Muscle of arm (tissue), 12 donors: ENCODE results near the gene CLDN5. TPM values are rescaled to one million over a fixed set of nuclear protein-coding genes. Genes with fewer than 3 reads are reported as not detected.
"Not testable (repeated sequence)": the region's sequence is repeated elsewhere in the genome, so short reads cannot be mapped to it uniquely, and the experiment has no call there.

Experiments used
- DNase-seq: peaks from one replicate; pipeline ENCODE4 v3.0.0-alpha.2; 2013
- polyA plus RNA-seq, 12 donors: library from polyadenylated mRNA; unstranded; fragments of 120-200 nt; gene quantifications; one replicate each; pipeline ENCODE4 v1.2.1, GENCODE V29; 2013; ENCODE audit not compliant: insufficient read length in 12 of 12

Gene CLDN5
- polyA plus RNA-seq, 12 donors: 25.0 to 59.7 (median 39.6) TPM; not detected in 1

DNA sequence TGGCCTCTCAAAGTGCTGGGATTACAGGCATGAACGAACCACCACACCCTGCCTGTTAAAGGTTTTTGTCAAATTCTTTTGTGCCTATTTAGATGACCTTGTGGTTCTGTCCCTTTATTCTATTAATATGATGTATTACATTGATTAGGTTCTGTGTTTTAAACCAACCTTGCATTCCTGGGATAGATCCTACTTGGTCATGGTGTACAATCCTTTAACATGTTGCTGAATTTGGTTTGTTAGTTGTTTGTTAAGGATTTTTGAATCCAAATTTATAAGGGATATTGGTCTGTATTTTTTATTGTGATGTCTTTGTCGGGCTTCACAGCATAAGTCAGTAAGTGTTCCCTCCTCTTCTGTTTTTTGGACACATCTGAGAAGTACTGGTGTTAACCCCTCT, 29.0 kb upstream of the CLDN5 start:
- DNase-seq: no peak

DNA sequence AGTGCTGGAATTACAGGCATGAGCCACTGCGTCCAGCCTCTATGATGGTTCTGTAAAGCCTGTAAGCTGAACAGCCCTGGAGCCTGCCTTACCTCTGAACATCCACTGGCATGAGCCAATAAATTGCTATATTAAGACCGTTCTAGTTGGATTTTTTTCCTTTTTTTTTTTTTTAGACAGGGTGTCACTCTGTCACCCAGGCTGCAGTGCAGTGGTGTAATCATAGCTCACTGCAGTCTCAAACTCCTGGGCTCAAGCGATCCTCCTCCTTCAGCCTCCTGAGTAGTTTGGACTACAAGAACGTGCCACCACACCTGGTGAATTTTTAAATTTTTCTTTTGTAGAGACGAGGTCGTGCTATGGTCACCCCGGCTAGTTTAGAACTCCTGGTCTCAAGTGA, 26.2 kb upstream of the CLDN5 start:
- no peak for DNase-seq

DNA sequence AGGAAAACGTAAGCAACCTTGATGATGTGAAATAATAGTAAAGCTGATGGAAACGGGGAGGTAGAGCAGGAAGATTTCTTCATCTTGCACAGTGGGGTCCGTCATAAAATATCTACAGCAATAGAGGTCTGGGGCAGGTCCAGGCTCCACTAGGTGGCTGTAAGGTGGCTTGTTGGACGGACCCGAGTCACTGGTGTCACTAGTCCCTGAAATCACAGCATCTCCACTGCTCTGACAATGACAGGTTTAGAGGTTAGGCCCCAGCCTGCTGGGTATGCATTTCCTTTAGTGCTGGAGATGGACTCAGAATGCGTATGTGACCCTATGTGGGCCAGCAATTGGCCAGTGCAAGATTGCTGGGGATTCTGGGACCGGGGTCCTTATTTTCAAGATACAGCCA, 25.2 kb upstream of the CLDN5 start:
- no peak for DNase-seq

DNA sequence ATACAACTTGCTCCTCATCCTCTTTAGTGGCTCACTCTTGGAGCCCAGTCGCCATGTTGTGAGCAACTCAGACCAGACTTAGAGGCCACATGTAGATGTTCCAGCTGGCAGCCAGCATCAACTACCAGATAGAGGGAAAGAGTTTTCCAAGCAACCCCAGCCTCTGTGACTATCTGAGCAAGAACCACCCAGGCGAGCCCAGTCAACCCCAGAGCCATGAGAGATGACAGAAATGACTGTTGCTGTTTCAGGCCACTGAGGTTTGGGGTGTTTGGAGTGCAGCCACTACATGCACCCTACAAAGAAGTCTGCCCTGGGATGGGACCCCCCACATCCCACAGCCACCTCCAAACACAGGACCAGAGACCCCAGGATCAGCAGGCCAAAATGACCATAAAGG, 24.8 kb upstream of the CLDN5 start:
- DNase-seq: no peak

DNA sequence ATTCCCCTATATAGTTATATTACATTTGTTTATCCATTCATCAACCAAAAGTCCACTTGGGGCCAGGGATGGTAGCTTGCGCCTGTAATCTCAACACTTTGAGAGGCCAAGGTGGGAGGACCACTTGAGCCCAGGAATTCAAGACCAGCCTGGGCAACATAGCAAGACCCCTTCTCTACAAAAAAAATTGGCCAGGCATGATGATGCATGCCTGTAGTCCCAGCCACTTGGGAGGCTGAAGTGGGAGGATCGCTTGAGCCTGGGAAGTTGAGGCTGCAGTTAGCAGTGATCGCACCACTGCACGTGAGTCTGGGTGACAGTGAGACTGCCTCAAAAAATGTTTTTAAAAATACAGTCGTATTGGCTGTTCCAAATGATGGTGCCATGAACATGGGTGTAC, 24.2 kb upstream of the CLDN5 start:
- DNase-seq: not testable (repeated sequence)

DNA sequence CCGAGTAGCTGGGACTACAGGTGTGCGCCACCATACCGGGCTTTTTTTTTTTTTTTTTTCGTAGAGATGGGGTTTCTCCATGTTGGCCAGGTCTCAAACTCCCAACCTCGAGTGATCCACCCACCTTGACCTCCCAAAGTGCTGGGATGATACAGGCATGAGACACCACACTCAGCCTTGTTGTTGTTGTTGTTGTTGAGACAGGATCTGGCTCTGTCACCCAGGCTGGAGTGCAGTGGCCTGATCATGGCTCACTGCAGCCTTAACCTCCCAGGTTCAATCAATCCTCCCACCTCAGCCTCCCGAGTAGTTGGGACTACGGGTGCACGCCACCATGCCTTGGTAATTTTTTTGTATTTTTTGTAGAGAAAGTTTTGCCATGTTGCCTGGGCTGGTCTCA, 23.4 kb upstream of the CLDN5 start:
- DNase-seq: no peak

DNA sequence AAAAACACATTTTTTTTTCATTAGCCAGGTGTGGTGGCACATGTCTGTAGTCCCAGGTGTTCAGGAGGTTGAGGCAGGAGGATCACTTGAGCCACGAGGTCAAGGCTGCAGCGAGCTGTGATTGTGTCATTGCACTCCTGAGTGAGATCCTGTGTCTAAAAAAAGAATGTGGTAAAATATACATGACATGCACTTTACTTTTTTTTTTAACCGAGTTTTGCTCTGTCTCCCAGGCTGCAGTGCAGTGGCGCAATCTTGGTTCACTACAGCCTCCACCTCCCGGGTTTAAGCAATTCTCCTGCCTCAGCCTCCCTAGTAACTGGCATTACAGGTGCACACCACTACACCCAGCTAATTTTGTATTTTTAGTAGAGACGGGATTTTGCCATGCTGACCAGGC, 22.5 kb upstream of the CLDN5 start:
- no peak for DNase-seq

DNA sequence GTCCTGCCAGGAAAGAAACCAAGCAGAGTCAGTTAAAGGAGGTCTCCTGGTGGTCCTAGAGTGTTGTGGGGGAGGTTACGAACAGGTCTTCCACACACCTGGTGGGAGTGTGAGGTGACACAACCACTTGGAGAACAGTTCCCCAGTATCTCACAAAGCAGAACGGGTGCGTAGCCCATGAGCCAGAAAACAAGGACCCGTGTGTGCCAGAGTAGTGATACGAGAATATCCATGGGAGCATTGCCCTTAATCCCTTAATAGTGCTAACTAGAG, 21.7 kb upstream of the CLDN5 start:
- DNase-seq: no peak

DNA sequence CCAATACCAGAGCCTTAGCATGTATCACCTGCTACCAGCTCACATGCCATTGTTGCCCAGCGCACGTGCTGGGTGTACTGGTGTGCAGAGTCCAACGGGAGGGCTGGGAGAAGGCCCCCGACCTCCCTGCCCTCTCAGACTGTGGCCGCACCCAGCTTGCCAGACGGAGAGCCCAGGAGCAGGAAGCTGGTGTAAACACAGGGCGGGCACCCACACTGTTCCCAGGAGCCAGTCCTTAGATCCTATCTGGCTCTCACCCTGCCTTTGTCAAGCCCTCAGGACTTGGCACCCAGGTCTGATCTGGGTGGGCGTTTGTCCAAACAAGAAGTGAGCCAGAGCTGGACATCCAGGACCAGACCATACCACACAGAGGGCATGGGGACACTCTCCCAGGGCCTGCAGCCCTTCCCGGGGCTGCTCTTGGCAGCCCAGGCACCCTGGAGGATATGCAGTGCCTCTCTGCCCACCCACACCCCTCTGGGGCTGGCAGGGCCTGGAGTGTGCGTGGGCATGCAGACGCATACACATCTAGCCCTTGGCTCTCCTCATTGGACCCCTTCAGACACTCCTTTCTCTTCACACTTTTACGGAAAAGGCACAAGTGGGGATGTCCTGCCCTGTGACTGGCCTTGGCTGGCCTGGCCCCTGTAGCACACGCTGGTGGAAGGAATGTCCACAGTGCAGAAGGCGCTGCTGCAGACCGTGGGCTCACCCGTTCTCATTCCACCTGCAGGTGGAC, 19.9 kb upstream of the CLDN5 start:
- DNase-seq: no peak

DNA sequence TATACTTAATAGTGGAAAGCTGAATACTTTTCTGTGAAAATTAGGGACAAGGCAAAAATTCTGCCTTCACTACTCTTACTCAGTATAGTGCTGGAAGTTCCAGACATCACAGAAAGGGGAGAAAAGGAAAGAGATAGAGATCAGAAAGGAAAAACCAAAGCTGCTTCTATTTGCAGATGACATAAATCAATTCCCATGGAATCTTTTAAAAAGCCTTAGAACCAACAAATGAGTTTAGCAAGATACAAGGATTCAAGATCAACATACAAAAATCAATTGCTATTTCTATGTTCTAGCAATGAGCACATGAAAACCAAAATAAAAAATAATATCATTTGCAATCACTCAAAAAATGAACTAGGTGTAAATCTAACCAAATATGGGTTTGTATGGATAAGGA, 16.2 kb upstream of the CLDN5 start:
- DNase-seq: no peak

DNA sequence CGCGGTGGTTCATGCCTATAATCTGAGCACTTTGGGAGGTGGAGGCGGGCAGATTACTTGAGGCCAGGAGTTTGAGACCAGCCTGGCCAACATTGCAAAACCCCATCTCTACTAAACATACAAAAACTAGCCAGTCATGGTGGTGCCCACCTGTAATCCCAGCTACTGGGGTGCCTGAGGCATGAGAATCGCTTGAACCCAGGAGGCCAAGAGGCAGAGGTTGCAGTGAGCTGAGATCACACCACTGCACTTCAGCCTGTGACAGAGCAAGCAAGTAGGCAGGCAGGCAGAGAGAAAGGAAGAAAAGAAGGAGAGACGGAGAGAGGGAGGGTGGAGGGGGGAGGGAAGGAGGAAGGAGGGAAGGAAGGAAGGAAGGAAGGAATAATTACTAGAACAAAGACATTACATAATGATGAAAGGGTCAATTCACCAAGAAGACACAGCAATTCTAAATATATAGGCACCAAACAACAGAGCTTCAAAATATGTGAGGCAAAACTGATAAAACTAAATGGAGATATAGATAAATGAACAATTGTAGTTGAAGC, 13.8 kb upstream of the CLDN5 start:
- DNase-seq: no peak

DNA sequence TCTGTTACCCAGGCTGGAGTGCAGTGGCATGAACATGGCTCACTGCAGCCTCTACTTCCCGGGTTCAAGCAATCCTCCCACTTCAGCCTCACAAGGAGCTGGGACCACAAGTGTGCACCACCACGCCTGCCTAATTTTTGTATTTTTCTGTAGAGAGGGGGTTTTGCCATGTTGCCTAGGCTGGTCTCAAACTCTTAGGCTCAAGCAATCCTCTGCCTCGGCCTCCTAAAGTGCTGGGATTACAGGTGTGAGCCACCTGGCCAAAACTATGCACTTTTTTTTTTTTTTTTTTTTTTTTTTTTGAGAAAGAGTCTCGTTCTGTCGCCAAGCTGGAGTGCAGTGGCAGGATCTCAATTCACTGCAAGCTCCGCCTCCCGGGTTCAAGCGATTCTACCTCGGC, 12.4 kb upstream of the CLDN5 start:
- no peak for DNase-seq

DNA sequence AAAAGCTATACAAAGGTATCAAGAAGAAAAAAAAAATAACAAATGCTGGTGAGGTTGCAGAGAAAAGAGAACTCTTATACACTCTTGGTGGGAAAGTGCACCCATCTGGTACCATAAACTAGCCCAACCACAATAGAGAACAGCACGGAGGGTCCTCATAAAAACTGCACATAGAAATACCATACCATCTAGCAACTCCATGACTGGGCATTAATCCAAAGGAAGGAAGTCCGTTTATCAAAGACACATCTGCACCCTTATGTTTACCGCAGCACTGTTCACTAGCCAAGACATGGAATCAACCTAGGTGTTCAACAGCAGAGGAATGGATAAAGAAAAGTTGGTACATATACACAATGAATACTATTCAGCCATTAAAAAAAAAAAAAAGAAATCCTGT, 10.8 kb upstream of the CLDN5 start:
- DNase-seq: no peak

DNA sequence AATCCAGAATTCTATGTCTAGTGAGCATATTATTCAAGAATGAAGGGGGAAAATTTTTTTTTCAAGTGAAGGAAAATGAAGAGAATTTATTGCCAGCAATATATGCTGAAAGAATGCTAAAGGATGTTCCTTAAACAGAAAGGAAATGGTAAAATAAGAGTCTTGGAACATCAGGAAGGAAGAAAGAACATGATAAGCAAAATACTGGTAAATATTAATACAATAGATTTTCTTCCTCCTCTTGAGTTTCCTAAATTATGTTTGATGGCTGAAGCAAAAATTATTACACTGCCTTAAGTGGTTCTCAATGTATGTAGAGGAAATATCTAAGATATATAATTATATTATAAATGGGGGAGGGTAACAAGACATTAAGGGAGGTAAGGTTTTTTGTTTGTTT, 9.6 kb upstream of the CLDN5 start:
- DNase-seq: no peak

DNA sequence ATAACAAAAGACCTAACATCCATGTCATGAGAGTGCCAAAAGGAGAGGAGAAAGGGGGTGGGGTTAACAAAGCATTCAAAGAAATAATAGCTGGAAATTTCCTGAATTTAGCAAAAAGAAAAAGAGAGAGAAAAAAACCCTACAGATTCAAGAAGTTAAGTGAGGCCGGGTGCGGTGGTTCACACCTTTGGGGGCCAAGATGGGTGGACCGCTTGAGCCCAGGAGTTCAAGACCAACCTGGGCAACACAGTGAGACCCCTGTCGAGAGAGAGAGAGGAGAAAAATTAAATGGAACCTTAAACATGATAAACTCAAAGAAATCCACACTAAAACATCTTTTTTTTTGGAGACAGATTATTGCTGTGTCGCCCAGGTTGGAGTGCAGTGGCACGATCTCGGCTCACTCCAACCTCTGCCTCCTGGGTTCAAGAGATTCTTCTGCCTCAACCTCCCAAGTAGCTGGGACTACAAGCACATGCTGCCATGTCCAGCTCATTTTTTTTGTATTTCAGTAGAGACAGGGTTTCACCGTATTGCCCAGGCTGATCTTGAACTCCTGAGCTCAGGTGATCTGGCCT, 8.9 kb upstream of the CLDN5 start:
- DNase-seq: no peak

DNA sequence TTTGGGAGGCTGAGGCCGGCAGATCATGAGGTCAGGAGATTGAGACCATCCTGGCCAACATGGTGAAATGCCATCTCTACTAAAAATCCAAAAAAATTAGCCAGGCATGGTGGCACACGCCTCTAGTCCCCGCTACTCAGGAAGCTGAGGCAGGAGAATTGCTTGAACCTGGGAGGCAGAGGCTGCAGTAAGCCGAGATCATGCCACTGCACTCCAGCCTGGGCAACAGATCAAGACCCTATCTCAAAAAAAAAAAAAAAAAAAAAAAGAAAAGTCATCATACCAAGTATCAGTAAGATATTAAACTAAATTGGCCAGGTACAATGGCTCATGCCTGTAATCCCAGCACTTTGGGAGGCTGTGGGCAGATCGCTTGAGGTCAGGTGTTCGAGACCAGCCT, 7.1 kb upstream of the CLDN5 start:
- not testable (repeated sequence) for DNase-seq

DNA sequence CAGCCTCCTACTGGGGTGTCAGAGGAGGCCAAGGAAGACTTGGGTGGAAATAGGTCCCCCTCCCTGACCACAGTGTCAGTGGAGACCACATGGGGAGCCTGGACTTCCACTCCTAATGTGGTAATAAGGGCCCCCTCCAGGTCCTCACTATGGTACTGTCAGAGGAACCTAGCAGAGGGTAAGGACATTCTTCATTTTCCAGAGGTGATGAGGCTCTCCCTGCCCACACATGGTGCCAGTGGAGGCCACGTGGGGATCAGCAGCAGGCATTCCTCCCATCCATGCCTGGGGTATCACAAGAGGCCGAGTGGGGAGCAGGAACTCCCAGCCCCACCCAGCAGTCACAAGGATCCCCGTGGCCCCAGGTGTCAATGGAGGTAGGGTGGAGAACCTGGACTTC, 6.5 kb upstream of the CLDN5 start:
- no peak for DNase-seq

DNA sequence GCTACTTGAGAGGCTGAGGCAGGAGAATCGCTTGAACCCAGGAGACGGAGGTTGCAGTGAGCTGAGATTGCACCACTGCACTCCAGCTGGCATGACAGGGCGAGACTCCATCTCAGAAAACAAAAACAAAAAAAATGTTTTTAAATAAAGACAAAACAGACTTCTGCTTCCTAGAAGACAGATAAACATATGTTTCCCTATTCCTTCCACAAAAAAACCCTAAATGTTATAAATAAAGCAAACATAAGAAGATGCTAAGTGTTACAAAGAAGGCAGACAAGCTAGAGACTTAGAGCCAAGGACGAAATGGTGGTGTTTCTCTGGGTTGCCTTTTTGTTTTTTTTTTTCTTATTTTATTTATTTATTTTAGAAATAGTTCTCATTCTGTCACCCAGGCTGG, 5.6 kb upstream of the CLDN5 start:
- DNase-seq: no peak

DNA sequence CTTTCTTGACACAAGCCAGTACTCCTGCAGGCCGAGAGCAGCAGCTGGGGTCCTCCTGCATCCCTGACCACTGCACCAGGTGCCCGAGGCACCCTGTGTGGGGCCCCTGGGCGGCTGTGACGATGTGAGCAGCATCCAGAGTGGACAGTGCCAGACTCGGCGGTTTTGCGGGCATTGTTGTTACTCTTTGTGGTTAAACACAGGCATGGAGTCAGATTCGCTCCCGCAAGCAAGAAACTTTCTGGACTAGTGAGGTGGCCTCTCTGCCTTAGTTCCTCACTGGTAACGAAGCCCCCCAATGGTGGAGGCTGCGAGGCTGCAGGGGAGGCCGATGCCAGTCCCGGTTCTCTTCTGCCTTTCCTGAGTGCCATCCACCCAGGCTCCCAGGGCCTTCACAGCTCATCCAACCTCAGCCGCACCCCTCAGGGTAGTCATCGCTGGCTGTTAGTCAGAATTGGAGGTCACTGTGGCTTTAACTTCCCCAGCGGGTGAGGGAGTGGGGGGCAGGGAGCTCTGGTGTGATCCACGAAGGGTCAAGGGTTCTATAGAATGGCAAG, 3.7 kb upstream of the CLDN5 start:
- DNase-seq: no peak

DNA sequence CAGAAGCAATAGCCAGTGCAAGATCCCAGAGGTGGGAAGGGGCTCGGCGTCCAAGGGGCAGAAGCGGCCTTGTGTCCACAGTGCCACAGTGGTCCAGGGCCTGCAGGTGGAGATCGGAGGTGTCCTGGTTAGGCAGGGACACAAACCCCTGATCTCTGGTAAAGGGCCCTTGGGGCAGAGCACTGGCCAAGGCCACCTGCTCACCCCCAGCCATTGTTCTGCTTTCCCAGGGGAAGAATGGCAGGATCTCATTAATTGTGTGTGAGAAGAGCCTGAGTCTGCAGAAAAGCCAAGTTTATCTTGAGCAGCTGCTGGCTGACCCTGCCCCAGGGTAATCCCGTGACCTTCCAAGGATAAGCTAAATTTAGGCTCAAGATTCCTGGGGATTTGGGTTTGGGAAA, 3.1 kb upstream of the CLDN5 start:
- no peak for DNase-seq

DNA sequence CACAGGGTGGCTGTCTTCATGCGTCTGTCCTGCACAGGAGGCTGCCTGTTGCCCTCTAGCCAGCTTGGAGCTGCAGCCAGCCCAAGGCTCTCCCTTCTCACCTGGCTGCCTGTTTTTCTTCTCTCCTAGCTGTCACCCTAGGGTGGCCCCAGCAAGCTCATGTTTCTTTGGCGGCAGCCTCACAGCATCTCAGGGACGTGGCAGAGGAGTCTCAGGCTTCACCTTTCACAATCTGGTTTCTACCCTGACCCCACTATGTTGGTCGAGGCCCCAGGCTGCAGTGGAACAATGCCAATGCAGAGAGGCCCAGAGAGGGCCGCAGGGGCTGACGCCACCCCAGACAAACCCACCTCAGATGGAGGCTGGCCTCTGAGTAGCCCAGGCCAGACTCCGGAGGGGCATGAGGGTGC, 2.5 kb upstream of the CLDN5 start:
- no peak for DNase-seq

DNA sequence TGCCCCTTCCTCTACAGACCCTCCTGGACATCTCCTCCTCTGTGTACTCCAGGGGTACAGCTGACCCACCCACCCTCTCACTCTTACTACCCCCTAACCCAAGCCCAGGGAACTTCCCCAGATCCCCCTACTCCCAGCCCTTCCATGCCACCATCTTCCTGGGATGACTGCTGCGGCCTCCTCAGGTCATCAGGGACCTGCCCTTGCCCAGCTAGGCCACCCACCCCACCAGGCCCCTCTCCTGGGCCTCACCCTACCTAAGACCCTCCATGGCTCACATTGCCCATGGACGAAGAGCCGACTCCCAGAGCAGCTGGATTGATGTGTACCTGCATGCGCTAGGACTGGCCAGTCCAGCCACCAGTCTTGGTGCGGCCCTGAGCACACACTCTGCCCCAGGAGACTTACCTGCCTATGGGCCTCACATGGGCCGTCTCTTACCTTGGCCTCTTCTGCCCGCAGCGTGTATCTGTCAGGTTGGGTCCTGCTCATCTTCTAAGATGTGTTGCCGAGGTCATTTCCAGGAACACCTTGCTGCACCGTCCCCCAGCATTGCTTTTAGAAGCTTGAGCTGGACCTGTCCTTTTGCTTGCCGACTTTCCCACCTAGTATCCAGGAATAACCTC, 2.0 kb upstream of the CLDN5 start:
- DNase-seq: no peak

DNA sequence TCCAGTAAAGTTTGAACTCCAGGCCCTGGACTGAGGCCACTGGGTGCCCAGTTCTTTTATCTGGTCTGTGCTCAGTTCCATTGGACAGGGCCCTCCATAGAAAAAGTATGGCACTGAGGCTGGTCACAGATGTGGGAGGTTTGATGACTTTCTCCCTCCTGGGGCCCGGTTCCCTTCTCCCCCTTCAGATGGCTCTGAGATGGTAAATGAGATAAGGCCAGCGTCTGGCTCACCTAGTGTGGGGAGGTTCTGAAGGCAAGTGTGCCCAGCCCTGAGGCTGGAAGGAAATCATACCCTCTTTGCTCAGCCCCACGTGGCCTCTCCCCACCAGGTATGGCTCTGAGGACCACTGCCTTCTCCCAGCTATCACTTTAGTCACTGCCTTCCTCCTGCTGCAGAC, 1.5 kb upstream of the CLDN5 start:
- DNase-seq: no peak
